ENCODE measurements around the gene RAB3GAP1. TPM values are rescaled to one million over a fixed set of nuclear protein-coding genes. Genes with fewer than 3 reads are reported as not detected.

RAB3GAP1 gene
- total and polyA plus RNA-seq, 2 of the 4 experiments (the other 2 are of a cell fraction), result 21.2 to 65.8 TPM

GRCh38 chr2:135119582-135119981, 67.5 kb downstream of the RAB3GAP1 start:
- CTCF ChIA-PET, result no interaction called here
- no peak overlapping the region for H3K18ac ChIP-seq (ENCODE audit: low read depth, low read length)
- no TSS peak for BruUV-seq (replicated peaks)

More at GRCh38 chr2:135119582-135119981, 67.5 kb downstream of the RAB3GAP1 start:
- H3K4me2 ChIP-seq (ENCODE audit: low read depth, low read length), result no peak overlapping the region
- dilution Hi-C loops (cut with HindIII; ENCODE audit: low sequenced_read_pairs, unreplicated experiment), result no loop called here
- no peak overlapping the region for H2BK5ac ChIP-seq (ENCODE audit: low read depth, low read length, poor library complexity, severe bottlenecking)
- no peak overlapping the region for H4K8ac ChIP-seq (ENCODE audit: low read depth in 2 of 2, low read length in 2 of 2)
- no peak overlapping the region for H3K9ac ChIP-seq (ENCODE audit: low read depth, low read length)
- no peak overlapping the region for H4K5ac ChIP-seq (ENCODE audit: low read depth, low read length)
- in situ Hi-C loops (cut with MboI; ENCODE audit: low sequenced_read_pairs), result no loop called here
- no peaks in the 10 kb centered on the region for H4K20me1 ChIP-seq (ENCODE audit: insufficient read depth, low read length)
- no peak overlapping the region for H2AK5ac ChIP-seq (ENCODE audit: low read depth, low read length)
- H4K91ac ChIP-seq (ENCODE audit: insufficient read depth, low read depth, low read length), result no peak overlapping the region
- TF ChIP-seq CEBPB (IDR thresholded peaks at IDR 0.05; ENCODE audit: low read depth, low read length), result no peak
- TF ChIP-seq BHLHE40 (IDR thresholded peaks at IDR 0.05; ENCODE audit: low read depth, low read length), result no peak
- TF ChIP-seq MAZ (IDR thresholded peaks at IDR 0.05; ENCODE audit: borderline replicate concordance, low read depth, low read length), result no peak
- TF ChIP-seq SMC3 (IDR thresholded peaks at IDR 0.05; ENCODE audit: low read depth, low read length), result no peak
- TF ChIP-seq MAFK (IDR thresholded peaks at IDR 0.05; ENCODE audit: low read depth, low read length), result no peak
- no peak for TF ChIP-seq NFE2L2 (IDR thresholded peaks at IDR 0.05; ENCODE audit: low read depth, low read length)
- TF ChIP-seq FOS (IDR thresholded peaks at IDR 0.05; ENCODE audit: low read depth, low read length), result no peak
- TF ChIP-seq ELK1 (IDR thresholded peaks at IDR 0.05; ENCODE audit: borderline replicate concordance, low read depth, low read length), result no peak
- TF ChIP-seq, protein P1, sequence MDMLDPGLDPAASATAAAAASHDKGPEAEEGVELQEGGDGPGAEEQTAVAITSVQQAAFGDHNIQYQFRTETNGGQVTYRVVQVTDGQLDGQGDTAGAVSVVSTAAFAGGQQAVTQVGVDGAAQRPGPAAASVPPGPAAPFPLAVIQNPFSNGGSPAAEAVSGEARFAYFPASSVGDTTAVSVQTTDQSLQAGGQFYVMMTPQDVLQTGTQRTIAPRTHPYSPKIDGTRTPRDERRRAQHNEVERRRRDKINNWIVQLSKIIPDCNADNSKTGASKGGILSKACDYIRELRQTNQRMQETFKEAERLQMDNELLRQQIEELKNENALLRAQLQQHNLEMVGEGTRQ (IDR thresholded peaks at IDR 0.05; ENCODE audit: low read depth, low read length), result no peak
- no peak for TF ChIP-seq POLR2A (IDR thresholded peaks at IDR 0.05; ENCODE audit: low read depth, low read length)
- no peak for TF ChIP-seq RAD21 (IDR thresholded peaks at IDR 0.05; ENCODE audit: low read length)
- H2BK120ac ChIP-seq (ENCODE audit: low read depth, low read length), result no peak overlapping the region
- no peaks in the 10 kb centered on the region for H3K9me1 ChIP-seq (ENCODE audit: insufficient read depth, low read length)
- no peaks in the 10 kb centered on the region for H3K9me3 ChIP-seq (ENCODE audit: control insufficient read depth, insufficient read depth, low read length)
- H2AFZ ChIP-seq (replicated peaks; ENCODE audit: low read length, poor library complexity), result no peak overlapping the region
- ATAC-seq (ENCODE audit: low read depth) (no peak), DNase-seq (no peak)
- no peak overlapping the region for H2BK15ac ChIP-seq (ENCODE audit: low read depth, low read length)
- no peak overlapping the region for H3K4me3 ChIP-seq (ENCODE audit: insufficient read depth, low read depth, low read length)
- H3K36me3 ChIP-seq (ENCODE audit: control insufficient read depth, insufficient read depth, low read length), result peaks cover 6% of the 10 kb centered on the region; the same call in 1 of the 2 replicates
- H3K4ac ChIP-seq (ENCODE audit: low read depth, low read length), result no peak overlapping the region
- H3K79me1 ChIP-seq (ENCODE audit: low read depth in 1 of 2, low read length in 2 of 2), result peaks cover 8 to 20% of the 10 kb centered on the region in 2 experiments; a peak in 3 of 4 replicates
- H3K27me3 ChIP-seq (ENCODE audit: control insufficient read depth, insufficient read depth, low read length), result no peaks in the 10 kb centered on the region
- H3K23ac ChIP-seq (ENCODE audit: low read depth, low read length), result no peak overlapping the region
- no peak overlapping the region for H3K14ac ChIP-seq (replicated peaks; ENCODE audit: low read depth, low read length)
- H3K4me1 ChIP-seq (ENCODE audit: control insufficient read depth, insufficient read depth, low read length), result peaks cover 2% of the 10 kb centered on the region; the same call in 1 of the 2 replicates
- H3K56ac ChIP-seq (ENCODE audit: extremely low read depth, insufficient read depth, low read length), result no peak overlapping the region
- no peak overlapping the region for H2BK20ac ChIP-seq (ENCODE audit: low read depth, low read length)
- intact Hi-C loops (cut with micrococcal nuclease), result no loop called here
- POLR2A ChIA-PET (ENCODE audit: unreplicated experiment), result no interaction called here
- H3K27ac ChIP-seq (ENCODE audit: insufficient read depth, low read length), result no peak overlapping the region
- no peak overlapping the region for H2AK9ac ChIP-seq (replicated peaks; ENCODE audit: low read depth, low read length, poor library complexity)
